ENCODE data around the gene SALL4.

Gene SALL4

DNA sequence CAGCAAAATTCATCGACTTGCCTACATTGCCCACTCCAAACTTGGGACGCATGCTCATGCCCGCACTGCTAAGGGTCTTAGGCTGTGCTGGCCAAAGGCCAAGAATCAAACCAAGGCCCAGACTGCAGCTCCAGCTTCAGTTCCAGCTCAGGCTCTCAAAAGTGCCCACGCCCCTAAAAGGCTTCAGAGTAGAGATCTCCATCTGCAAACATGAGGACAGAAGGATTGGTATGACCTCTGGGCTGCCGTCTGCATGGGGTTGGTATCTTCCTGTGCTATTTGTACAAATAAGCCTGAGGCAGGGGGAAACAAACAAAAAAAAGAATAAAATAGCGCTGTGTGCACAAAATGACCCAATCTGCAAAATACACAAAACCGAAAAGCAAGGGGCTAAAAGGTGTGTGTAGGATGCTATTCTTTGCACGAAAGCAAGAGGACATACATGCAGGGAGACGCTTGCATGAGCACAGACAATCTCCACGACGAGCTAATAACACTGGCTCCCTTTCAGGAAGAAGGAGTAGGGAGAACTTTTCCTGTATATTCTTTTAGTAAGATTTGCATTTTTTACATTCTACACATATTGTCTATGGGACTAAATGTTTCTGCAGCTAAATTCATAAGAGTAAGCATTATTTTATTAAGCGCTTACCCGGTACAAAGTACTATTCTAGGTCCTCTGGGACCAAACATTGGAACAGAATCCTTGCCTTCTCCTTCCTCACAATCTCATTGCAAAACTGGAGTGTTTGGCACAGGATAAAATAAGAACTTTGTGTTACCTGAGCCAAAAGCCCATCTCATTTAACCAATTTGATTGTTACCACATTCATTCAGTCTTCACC is 67.2 kb downstream of the SALL4 start:
- no peak for DNase-seq

DNA sequence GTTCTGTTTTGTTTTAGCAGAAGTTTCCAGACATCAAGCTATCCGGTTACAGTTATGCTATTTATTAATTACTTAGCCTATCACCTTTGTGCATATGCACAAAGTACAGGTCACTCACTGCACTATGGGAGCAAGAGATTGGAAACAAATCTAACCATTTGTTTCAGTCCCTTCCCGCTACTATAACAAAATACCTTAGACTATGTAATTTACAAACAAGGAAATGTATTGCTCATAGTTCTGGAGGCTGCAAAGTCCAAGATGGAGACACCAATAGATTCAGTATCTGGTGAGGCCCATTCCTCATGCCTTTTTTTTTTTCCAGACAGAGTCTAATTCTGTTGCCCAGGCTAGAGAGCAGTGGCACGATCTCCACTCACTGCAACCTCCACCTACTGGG is 69.3 kb downstream of the SALL4 start:
- no peak for DNase-seq

All from NCI-H526 (cell line).